GM12873 (cell line): ENCODE data around the gene NDUFA11.

Experiments used
- CTCF ChIP-seq: IDR thresholded peaks from 2 replicates; pipeline ENCODE4 v1.5.1; 2012; ENCODE audit warnings: low read depth, mild to moderate bottlenecking, moderate library complexity, low read length, control low read depth; ENCODE audit not compliant: insufficient read depth; ENCODE audit errors: missing control alignments

NDUFA11 gene

GRCh38 chr19:5881543-5882299 lies 21.9 kb downstream of the NDUFA11 start:
- no peak for TF ChIP-seq CTCF

- TF ChIP-seq CTCF, result no peak
Observed at GRCh38 chr19:5880604-5881078, 22.9 kb downstream of the NDUFA11 start.

GRCh38 chr19:5880196-5880595 lies 23.4 kb downstream of the NDUFA11 start:
- TF ChIP-seq CTCF, result no peak

GRCh38 chr19:5877882-5878281 lies 25.7 kb downstream of the NDUFA11 start:
- no peak for TF ChIP-seq CTCF

GRCh38 chr19:5877427-5877826 lies 26.2 kb downstream of the NDUFA11 start:
- no peak for TF ChIP-seq CTCF

- no peak for TF ChIP-seq CTCF
Observed at GRCh38 chr19:5873617-5874199, 29.9 kb downstream of the NDUFA11 start.

- no peak for TF ChIP-seq CTCF
Observed at GRCh38 chr19:5870986-5871394, 32.6 kb downstream of the NDUFA11 start.
